Mammary epithelial cell (primary cell): ENCODE data around the gene RBM6.

Experiments used
- EZH2 ChIP-seq: IDR thresholded peaks from 2 replicates; pipeline ENCODE4 v1.6.1; 2012; ENCODE audit warnings: low read length, inconsistent platforms, borderline replicate concordance
- TF ChIP-seq, protein P1 (sequence below), 2 donors: IDR thresholded peaks in 1 of 2; conservative IDR thresholded peaks in 1 of 2; 2 replicates each; pipeline ENCODE4 v1.5.1; 2011 to 2012; ENCODE audit warnings: inconsistent platforms in 2 of 2, low read length in 2 of 2, mild to moderate bottlenecking in 2 of 2, control low read depth in 1 of 2, low read depth in 1 of 2; ENCODE audit not compliant: insufficient read depth in 1 of 2; ENCODE audit errors: extremely low read depth in 1 of 2

DNA sequence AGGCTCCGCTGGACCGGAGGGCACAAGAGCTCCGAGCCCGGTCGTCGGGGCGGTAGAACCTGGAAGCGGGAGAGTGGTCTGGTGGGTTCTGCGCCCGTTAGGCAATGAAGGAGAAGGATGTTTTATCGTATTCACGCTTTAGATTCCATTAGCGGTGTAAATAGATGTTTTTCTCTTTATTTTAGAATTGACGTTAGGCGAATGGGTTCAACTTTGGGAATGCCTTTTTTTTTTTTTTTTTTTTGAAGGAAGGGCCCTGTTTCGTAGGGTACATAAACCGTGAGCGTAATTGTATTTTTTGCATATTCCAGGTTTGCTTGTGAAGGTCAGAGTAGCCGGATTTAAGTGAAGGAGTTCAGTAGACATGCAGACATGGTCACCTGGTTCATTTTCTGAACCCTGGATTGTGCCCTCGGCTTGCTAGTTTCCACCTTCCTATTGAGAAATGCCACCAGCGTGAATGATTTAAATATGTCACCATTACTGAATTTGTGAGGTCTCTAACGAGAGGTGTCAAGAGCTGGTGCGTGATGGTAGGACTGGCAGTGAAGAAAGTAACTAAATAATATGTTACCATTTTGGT, 808 bp downstream of the RBM6 start:
- TF ChIP-seq, protein P1, sequence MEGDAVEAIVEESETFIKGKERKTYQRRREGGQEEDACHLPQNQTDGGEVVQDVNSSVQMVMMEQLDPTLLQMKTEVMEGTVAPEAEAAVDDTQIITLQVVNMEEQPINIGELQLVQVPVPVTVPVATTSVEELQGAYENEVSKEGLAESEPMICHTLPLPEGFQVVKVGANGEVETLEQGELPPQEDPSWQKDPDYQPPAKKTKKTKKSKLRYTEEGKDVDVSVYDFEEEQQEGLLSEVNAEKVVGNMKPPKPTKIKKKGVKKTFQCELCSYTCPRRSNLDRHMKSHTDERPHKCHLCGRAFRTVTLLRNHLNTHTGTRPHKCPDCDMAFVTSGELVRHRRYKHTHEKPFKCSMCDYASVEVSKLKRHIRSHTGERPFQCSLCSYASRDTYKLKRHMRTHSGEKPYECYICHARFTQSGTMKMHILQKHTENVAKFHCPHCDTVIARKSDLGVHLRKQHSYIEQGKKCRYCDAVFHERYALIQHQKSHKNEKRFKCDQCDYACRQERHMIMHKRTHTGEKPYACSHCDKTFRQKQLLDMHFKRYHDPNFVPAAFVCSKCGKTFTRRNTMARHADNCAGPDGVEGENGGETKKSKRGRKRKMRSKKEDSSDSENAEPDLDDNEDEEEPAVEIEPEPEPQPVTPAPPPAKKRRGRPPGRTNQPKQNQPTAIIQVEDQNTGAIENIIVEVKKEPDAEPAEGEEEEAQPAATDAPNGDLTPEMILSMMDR (conservative IDR thresholded peaks at IDR 0.05 in 1 of 2, IDR thresholded peaks at IDR 0.05 in 1 of 2; ENCODE audit: extremely low read depth in 1 of 2, insufficient read depth in 1 of 2, low read depth in 1 of 2, low read length in 2 of 2) = no peak
- TF ChIP-seq EZH2 = no peak
